NCI-H460 (cell line): ENCODE data around the gene MLLT10. TPM values are rescaled to one million over a fixed set of nuclear protein-coding genes. Genes with fewer than 3 reads are reported as not detected.
"Not testable (repeated sequence)": the region's sequence is repeated elsewhere in the genome, so short reads cannot be mapped to it uniquely, and the experiment has no call there.

Source experiments
- DNase-seq: peaks from one replicate; pipeline ENCODE4 v3.0.0-alpha.2; 2016; ENCODE audit warnings: low read depth; ENCODE audit errors: extremely low read depth
- total RNA-seq: library from RNA; depleted of rRNA; stranded (reverse); fragments of >200 nt; shearing (Covaris generic); gene quantifications from 2 replicates; pipeline ENCODE4 v1.2.3, GENCODE V29; 2014

MLLT10 gene
- total RNA-seq, 1 experiment from 2014 or later: 35.5 TPM

- DNase-seq: not testable (repeated sequence)
These were observed 25.0 kb downstream of the MLLT10 start for GRCh38 chr10:21558984-21559383.

- no peak for DNase-seq
These were observed 36.9 kb downstream of the MLLT10 start for GRCh38 chr10:21570761-21571521.

- no peak for DNase-seq
These were observed 38.5 kb downstream of the MLLT10 start for GRCh38 chr10:21572578-21572977.

DNA sequence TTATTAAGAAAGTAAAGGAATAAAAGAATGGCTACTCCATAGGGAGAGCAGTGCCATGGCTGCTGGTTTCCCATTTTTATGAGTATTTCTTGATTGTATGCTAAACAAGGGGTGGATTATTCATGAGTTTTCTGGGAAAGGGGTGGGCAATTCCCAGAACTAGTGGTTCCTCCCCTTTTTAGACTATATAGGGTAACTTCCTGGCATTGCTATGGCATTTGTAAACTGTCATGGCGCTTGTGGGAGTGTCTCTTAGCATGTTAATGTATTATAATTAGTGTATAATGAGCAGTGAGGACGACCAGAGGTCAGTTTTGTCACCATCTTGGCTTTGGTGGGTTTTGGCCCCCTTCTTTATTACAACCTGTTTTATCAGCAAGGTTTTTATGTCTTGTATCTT, 40.5 kb downstream of the MLLT10 start:
- not testable (repeated sequence) for DNase-seq

DNA sequence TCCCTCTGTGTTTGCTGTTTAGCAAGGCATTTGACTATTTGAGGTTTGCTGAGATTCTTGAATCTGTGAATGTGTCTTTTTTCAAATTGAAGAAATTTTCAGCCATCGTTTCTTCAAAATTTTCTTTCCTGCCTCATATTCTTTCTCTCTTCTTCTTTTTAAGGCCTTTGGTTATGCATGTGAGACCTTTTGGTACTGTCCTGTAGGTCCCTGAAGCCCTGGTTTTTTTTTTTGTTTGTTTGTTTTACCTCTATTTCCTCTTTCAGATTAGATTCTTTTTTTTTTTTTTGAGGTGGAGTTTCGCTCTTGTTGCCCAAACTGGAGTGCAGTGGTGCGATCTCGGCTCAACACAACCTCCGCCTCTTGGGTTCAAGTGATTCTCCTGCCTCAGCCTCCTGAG, 45.3 kb downstream of the MLLT10 start:
- no peak for DNase-seq

DNA sequence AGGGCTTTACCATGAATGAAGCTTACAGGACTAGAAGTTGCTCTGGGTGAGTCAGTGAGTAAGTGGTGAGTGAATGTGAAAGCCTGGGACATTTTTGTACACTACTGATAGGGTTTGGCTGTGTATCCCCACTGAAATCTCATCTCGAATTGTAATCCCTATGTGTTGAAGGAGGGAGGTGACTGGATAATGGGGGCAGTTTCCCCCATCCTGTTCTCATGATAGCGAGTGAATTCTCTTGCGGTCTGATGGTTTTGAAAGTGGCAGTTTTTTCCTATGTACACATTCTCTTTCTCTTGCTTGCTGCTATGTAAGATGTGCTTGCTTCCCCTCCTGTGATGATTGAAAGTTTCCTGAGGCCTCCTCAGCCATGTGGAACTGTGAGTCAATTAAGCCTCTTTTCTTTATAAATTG, 47.4 kb downstream of the MLLT10 start:
- not testable (repeated sequence) for DNase-seq

DNA sequence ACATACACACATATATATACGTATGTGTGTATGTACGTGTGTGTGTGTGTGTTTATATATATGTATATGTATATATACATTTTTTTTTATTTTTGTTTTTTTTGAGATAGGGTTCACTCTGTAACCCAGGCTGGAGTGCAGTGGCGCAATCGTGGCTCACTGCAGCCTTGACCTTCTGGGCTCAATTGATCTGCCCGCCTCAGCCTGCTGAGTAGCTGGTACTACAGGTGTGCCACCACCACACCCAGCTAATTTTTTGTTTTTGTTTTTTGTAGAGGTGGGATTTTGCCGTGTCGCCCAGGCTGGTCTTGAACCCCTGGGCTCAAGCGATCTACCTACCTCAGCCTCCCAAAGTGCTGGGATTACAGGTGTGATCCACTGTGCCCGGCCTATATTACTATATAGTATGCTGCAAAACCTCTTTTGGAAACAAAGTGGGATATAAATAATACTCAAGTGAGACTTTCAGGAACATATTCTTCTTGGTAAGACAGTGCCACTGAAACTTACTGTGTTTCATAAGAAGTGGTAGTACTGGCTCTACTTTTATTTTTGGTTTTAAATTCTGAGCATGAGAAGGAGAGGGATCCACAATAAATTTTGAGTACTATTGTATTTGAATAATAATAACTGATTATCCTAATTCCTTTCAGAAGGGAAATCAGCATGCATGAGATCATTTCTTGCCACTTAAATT, 51.0 kb downstream of the MLLT10 start:
- DNase-seq: no peak

DNA sequence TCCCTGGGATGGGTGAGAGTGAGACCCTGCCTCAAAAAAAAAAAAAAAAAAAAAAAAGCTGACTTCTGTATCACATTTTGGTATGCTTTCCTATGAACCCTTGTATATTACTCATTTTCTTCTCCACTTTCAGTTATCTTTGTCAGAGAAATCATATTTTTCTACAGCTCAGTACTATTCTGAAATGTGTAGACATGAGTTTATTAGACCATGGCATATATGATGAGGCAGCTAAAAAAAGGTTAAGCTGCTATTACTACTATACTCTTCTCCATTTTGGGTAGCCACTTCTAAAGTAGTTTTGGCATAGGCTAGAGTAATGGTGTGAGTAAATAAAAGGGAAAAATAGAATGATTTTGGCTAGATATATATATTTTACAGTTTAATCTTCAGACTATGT, 53.4 kb downstream of the MLLT10 start:
- no peak for DNase-seq

- not testable (repeated sequence) for DNase-seq
These were observed 54.1 kb downstream of the MLLT10 start for GRCh38 chr10:21588159-21588558.

GRCh38 chr10:21593986-21594385, 60.0 kb downstream of the MLLT10 start:
- no peak for DNase-seq

DNA sequence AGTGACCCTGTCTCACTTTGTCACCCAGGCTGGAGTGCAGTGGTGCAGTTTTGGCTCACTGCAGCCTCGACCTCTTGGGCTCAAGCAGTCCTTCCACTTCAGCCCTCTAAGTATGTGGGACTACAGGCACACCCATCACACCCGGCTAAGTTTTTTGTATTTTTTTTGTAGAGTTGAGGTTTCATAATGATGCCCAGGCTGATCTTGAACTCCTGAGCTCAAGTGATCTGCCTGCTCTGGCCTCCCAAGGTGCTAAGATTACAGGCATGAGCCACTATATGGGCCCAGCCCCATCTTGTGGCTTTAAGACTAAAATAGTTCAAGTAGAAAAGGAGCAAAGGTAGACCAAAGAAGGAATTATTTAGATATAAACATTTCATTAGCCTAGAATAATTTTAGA, 65.5 kb downstream of the MLLT10 start:
- no peak for DNase-seq

DNA sequence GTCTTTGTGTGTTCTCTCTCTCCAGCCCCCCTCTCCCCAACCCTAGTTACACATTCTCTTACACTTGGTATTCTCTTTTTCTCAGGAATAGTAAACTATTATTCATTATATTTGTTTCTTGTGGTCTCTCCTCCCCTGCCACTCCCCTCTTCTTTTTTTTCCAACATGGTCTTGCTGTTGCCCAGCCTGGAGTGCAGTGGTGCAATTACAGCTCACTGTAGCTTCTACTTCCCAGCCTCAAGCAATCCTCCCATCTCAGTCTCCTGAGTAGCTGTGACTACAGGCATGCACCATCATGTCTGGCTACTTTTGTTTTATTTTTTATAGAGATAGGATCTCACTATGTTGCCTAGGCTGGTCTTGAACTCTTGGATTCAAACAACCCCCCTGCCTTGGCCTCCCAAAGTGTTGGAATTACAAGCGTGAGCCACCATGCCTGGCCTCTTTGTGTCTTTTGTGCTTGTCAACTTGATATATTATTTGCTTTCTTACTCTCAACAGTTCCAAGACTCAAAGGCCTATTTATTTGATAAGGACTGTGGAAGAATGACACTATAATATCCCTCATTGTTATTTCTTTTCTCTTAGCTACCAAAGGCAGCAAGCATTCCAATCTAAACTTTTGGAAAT, 66.9 kb downstream of the MLLT10 start:
- no peak for DNase-seq

DNA sequence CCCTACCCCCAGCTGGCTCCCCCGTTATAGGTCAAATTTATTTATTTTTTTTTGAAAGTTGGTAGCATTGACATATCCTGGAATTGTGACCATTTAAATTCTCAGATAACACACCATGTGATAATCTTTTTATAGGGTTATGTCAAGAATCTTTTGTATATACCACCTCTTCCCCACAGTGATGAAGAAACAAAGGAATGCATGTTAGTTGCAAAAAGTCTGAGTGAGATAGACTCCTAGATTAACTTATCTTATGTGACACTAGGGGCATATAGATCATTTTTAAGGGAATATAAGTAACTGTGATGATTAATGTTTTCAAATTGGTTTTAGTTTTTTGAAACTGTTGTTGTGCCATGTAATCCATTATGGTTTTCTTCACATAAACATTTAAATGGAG, 68.3 kb downstream of the MLLT10 start:
- no peak for DNase-seq

DNA sequence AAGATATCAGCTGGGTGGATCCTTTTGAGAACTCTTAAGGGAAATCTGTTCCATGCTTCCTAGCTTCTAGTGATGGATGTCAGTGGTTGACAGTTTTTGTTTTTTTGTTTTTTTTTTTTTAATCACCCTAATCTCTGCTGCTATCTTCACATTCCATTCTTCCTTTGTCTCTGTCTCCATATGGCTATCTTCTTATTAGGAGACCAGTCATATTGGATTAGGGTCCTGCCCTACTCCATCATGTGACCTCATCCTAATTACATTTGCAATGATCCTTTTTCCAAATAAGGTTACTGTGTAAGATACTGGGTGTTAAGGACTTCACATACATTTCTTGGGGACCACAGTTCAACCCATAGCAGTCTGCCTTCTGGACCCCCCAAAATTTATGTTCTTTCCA, 69.7 kb downstream of the MLLT10 start:
- DNase-seq: no peak

DNA sequence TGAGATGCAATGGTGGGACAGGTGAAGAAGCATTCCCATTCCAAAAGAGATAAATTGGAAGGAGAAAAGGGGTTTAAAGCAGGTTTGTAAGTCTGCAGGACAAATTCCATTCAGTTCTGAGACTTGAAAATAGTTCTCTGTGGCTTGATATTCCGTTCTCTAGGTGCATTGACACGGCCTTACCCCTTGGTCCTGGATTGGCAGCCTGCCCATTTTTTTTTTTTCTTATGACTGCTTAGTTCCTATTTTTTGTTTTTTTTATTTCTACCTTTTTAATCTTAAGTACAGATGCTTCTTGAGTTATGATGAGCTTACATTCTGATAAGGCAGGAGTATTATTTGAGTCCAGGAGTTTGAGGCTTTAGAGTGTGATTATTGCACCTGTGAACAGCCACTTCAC, 70.6 kb downstream of the MLLT10 start:
- DNase-seq: no peak

- DNase-seq: no peak
These were observed 73.9 kb downstream of the MLLT10 start for GRCh38 chr10:21607907-21608306.

DNA sequence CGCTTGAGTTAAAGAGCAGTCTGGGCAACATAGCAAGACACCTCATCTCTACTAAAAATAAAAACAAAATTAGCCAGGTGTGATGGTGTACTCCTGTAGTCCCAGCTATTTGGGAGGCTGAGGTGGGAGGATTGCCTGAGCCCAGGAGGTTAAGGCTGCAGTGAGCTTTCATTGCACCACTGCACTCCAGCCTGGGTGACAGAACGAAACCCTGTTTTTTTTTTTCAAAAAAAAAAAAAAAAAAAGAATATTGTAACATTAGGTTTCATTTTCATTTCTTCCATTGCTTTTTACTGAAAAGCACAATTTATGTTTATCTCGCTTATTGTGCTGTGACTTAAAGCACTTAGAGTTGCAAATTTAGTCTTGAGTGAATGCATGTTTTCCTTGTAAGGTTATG, 80.0 kb downstream of the MLLT10 start:
- no peak for DNase-seq

DNA sequence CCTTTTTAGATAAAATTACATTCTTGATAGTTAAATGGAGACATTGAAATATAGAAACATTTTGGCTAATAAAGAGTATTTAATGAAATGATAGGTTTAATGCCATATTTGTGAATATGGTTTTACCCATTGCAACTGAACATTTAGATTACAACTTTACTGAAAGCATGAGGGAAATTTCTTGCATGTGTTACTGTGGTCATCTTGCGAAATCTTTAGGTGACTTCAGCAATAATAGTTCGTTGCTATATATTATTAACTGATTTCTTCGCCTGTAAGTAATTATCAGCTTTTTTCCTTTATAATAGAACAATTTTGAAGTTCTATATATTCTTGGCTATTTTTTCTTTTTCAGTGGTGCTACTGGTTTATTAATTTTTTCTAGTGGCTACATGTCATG, 83.2 kb downstream of the MLLT10 start:
- DNase-seq: no peak

DNA sequence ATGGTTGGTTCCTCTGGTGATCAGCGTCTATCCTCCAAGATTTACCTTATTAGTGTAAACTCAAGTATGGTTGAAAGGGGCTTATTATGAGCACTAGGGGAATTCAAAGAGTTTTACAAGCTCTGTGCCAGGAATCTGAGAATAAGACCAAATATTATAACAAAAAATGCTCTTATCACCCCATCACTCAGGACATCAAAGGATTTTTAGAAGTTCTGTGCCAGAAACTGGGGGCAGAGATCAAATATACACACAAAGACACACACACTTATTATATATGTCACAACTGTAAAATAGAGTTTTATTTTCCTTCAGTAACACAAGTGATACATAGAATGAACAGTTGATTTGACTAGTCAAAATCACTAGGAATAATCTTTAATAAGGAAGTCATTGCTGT, 89.3 kb downstream of the MLLT10 start:
- no peak for DNase-seq

DNA sequence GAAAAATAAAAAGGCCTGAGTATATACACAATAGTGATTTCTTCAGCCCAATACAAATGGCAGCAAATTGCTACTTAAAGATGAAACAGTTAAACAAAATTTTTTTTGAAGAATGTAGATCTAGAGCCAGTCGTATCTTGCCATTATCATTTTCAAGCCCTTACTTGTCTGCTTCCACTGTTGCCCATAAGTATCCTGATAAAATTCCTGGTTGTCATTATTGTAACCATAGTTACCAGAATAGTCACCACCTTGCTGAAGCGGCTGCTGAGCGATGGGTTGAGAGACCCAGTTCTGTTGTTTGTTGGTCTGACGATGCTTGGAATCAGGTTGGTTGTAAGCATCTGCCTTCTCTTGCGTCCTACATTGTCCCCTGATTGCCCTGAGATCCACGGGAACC, 90.4 kb downstream of the MLLT10 start:
- DNase-seq: not testable (repeated sequence)

DNA sequence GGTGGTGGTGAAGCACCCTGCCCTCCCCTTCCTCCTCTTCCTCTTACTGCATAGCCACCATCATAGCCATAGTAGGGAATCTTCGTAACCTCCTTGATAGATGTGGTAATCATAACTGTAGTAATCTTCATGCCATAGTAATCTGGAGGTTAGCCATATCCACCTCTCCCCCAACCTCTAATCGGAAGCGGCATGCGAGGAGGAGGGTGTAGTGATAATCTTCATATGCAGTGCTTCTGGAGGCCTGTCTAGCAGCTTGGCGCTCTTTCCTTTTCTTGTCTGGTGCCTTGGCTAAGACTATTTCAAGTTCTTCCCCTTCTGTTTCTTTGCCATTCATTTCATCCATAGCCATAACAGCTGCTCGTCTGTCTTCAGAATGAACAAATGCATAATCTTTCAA, 90.9 kb downstream of the MLLT10 start:
- no peak for DNase-seq
